ENCODE results near the gene SPATA18.
"Not testable (repeated sequence)": the region's sequence is repeated elsewhere in the genome, so short reads cannot be mapped to it uniquely, and the experiment has no call there.

SPATA18 gene

GRCh38 chr4:52110171-52110570 is 59.1 kb downstream of the SPATA18 start:
- no peak for DNase-seq

GRCh38 chr4:52111995-52112394 is 60.9 kb downstream of the SPATA18 start:
- no peak for DNase-seq

GRCh38 chr4:52112411-52112810 is 61.3 kb downstream of the SPATA18 start:
- DNase-seq: no peak

GRCh38 chr4:52116641-52117040 is 65.5 kb downstream of the SPATA18 start:
- DNase-seq: no peak

GRCh38 chr4:52126226-52126625 is 75.1 kb downstream of the SPATA18 start:
- DNase-seq: no peak

GRCh38 chr4:52126966-52127365 is 75.9 kb downstream of the SPATA18 start:
- DNase-seq: no peak

GRCh38 chr4:52135171-52135570 is 84.1 kb downstream of the SPATA18 start:
- no peak for DNase-seq

- not testable (repeated sequence) for DNase-seq
Observed at GRCh38 chr4:52137152-52137551, 86.0 kb downstream of the SPATA18 start.

GRCh38 chr4:52142816-52143215 is 91.7 kb downstream of the SPATA18 start:
- DNase-seq: no peak

- DNase-seq: no peak
Observed at GRCh38 chr4:52143815-52144214, 92.7 kb downstream of the SPATA18 start.

GRCh38 chr4:52144372-52144771 is 93.3 kb downstream of the SPATA18 start:
- no peak for DNase-seq
